B cell (primary cell): ENCODE data around the gene UTP25. TPM values are rescaled to one million over a fixed set of nuclear protein-coding genes. Genes with fewer than 3 reads are reported as not detected.
A peak's percentile ranks its signal among the peaks of the same experiment; 100 is the strongest.

Source experiments
- ATAC-seq: fragments of 200-7000 bp; cut with Tn5 transposase; one replicate; pipeline ENCODE4 v1.10.0; 2021; ENCODE audit warnings: low read depth, mild to moderate bottlenecking, moderate number of reproducible peaks, moderate library complexity
- CTCF ChIA-PET: fragments of 350-600 bp; sonication (Branson Sonifier 250); formaldehyde crosslinking; loops from one replicate; lab custom pipeline; 2021; ENCODE audit warnings: antibody characterized with exemption, inconsistent platforms; lab: Charles Lee
- POLR2A ChIA-PET: fragments of 350-600 bp; sonication (Branson Sonifier 250); formaldehyde crosslinking; loops from one replicate; lab custom pipeline; 2021; ENCODE audit warnings: antibody characterized with exemption; lab: Charles Lee
- DNase-seq: peaks from one replicate; pipeline ENCODE4 v3.0.0; 2013
- H2AFZ ChIP-seq: 2 replicates; pipeline ENCODE4 v1.6.1; 2012; ENCODE audit warnings: mild to moderate bottlenecking, low read depth, low read length; ENCODE audit not compliant: insufficient read depth, poor library complexity, severe bottlenecking
- H3K27ac ChIP-seq, 2 donors: 1 replicate in 1 of 2; 2 replicates in 1 of 2; pipeline ENCODE4 v1.5.1; 2012 to 2013; ENCODE audit warnings: low read length in 2 of 2, mild to moderate bottlenecking in 2 of 2, moderate library complexity in 1 of 2
- H3K27me3 ChIP-seq, 4 experiments: fragments of 200-600 bp in 1 of 4; sonication (generic) in 1 of 4; replicated peaks in 1 of 4; 1 replicate in 2 of 4; 2 replicates in 2 of 4; pipeline versions ENCODE4 v1.6.1 to v1.7.0; 2013 to 2016; ENCODE audit warnings: low read length in 3 of 4, mild to moderate bottlenecking in 2 of 4, mixed read lengths in 1 of 4, moderate library complexity in 1 of 4; ENCODE audit not compliant: insufficient read depth in 4 of 4, control insufficient read depth in 3 of 4; ENCODE audit errors: control extremely low read depth in 1 of 4
- H3K36me3 ChIP-seq, 2 experiments: replicated peaks in 1 of 2; 1 replicate in 1 of 2; 2 replicates in 1 of 2; pipeline versions ENCODE4 v1.6.1 to v1.7.1; 2013; ENCODE audit warnings: low read length in 1 of 2; ENCODE audit not compliant: insufficient read depth in 2 of 2, control insufficient read depth in 1 of 2; ENCODE audit errors: control extremely low read depth in 1 of 2, extremely low read depth in 1 of 2
- H3K4me1 ChIP-seq, 2 donors: fragments of 200-600 bp in 1 of 2; sonication (generic) in 1 of 2; 1 replicate in 1 of 2; 2 replicates in 1 of 2; pipeline versions ENCODE4 v1.5.1 to v1.6.1; 2013 to 2017; ENCODE audit warnings: low read length in 2 of 2; ENCODE audit not compliant: control insufficient read depth in 2 of 2, insufficient read depth in 2 of 2
- H3K4me2 ChIP-seq: replicated peaks from 2 replicates; pipeline ENCODE3; 2012; ENCODE audit warnings: mild to moderate bottlenecking, low read depth, low read length; ENCODE audit not compliant: poor library complexity, severe bottlenecking
- H3K4me3 ChIP-seq, 5 experiments: fragments of 200-600 bp in 1 of 5; sonication (generic) in 1 of 5; 1 replicate in 3 of 5; 2 replicates in 2 of 5; pipeline versions ENCODE4 v1.5.1 to v1.7.0; 2011 to 2016; ENCODE audit warnings: low read length in 4 of 5, mild to moderate bottlenecking in 4 of 5, low read depth in 2 of 5, control low read depth in 1 of 5, moderate library complexity in 1 of 5; ENCODE audit not compliant: insufficient read depth in 1 of 5; ENCODE audit errors: control extremely low read depth in 1 of 5, extremely low read depth in 1 of 5
- H3K79me2 ChIP-seq: fragments of 200-600 bp; sonication (generic); one replicate; pipeline ENCODE4 v1.6.0; 2016; ENCODE audit warnings: low read length; ENCODE audit not compliant: control insufficient read depth, insufficient read depth
- H3K9ac ChIP-seq: fragments of 200-600 bp; sonication (generic); 2 replicates; pipeline ENCODE4 v1.6.1; 2017; ENCODE audit warnings: mild to moderate bottlenecking, low read length, moderate library complexity
- H3K9me3 ChIP-seq, 3 donors: one replicate each; pipeline versions ENCODE4 v1.6.1 to v1.7.1; 2013; ENCODE audit warnings: low read length in 2 of 3; ENCODE audit not compliant: control insufficient read depth in 2 of 3, insufficient read depth in 1 of 3; ENCODE audit errors: control extremely low read depth in 1 of 3
- H4K20me1 ChIP-seq: 2 replicates; pipeline ENCODE4 v1.6.0; 2012; ENCODE audit warnings: mild to moderate bottlenecking, low read length; ENCODE audit not compliant: insufficient read depth, control insufficient read depth, poor library complexity, severe bottlenecking
- H3K27ac Mint-ChIP-seq: one replicate; pipeline ENCODE4 v1.8.0; 2021; ENCODE audit warnings: mixed read lengths
- H3K27me3 Mint-ChIP-seq: one replicate; pipeline ENCODE4 v1.8.0; 2021; ENCODE audit warnings: mixed read lengths
- H3K4me1 Mint-ChIP-seq: one replicate; pipeline ENCODE4 v1.8.0; 2021; ENCODE audit warnings: mixed read lengths
- H3K4me3 Mint-ChIP-seq: one replicate; pipeline ENCODE4 v1.8.0; 2021; ENCODE audit warnings: mixed read lengths
- H3K9me3 Mint-ChIP-seq: one replicate; pipeline ENCODE4 v1.8.0; 2022; ENCODE audit warnings: mixed read lengths; ENCODE audit not compliant: insufficient read depth
- CTCF ChIP-seq: fragments of 200-600 bp; IDR thresholded peaks from one replicate; pipeline ENCODE4 v1.8.0; 2022; ENCODE audit warnings: antibody characterized with exemption, mild to moderate bottlenecking
- EZH2 ChIP-seq: IDR thresholded peaks from 2 replicates; pipeline ENCODE4 v1.6.1; 2012; ENCODE audit warnings: borderline replicate concordance, low read depth, mild to moderate bottlenecking, moderate library complexity, low read length; ENCODE audit not compliant: insufficient read depth, poor library complexity, severe bottlenecking
- WGBS: methylation state at CpG from one replicate; pipeline ENCODE4 v1.1.5; 2013; ENCODE audit warnings: missing lambda C conversion rate; ENCODE audit not compliant: insufficient coverage; 5-methylcytosine and 5-hydroxymethylcytosine counted together
- intact Hi-C: fragments of 100-400 bp; cut with micrococcal nuclease; formaldehyde crosslinking; loops from one replicate; pipeline ENCODE4 v1.10.0; 2022
- polyA plus RNA-seq: library from polyadenylated mRNA; depleted of rRNA; stranded (reverse); fragments of >200 nt; gene quantifications from 2 replicates; pipeline ENCODE4 v1.2.3, GENCODE V29; 2012
- total RNA-seq, 2 donors: library from RNA; stranded (reverse); fragments of 120-200 nt in 1 of 2; gene quantifications; 1 replicate in 1 of 2; 2 replicates in 1 of 2; pipeline versions ENCODE4 v1.2.3 to v1.2.4, GENCODE V29; 2013 to 2022

UTP25 gene
- total and polyA plus RNA-seq, 2 donors (not counting 1 experiment from before 2014, with no cell fraction given): 6.2 to 16.6 TPM

DNA sequence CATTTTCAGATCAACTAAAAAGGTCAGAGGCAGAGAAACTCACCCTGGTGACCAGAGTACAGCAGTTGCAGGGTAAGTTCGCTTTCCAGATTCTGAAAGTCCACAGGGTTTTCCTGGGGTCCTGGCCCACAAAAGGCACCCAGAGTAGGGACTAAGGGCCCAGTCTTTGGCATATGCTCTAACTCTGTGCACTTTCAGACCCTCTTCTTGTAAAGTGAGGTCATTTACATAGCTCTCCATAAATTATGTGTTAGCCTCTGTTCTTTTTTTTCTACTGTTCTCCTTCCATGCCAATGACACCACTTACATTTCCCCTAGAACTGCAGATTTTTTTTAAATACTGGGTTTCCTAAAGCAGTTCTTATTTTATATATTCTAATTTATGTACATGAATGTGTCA, 49.7 kb upstream of the UTP25 start:
- no peak overlapping the region for H3K9ac ChIP-seq
- H3K9me3 ChIP-seq: no peaks in the 10 kb centered on the region
- H3K4me3 ChIP-seq: no peak overlapping the region
- Mint-ChIP-seq H3K9me3 (no peaks in the 10 kb centered on the region), H3K27ac (no peak overlapping the region), H3K27me3 (no peaks in the 10 kb centered on the region), H3K4me3 (no peak overlapping the region), H3K4me1 (peaks cover 7% of the 10 kb centered on the region)
- no peak for TF ChIP-seq EZH2
- DNase-seq (no peak), ATAC-seq (no peak)
- peaks cover 25% of the 10 kb centered on the region for H3K79me2 ChIP-seq
- 100% methylated on average over 1 of the region's 1 CpG for WGBS
- no peaks in the 10 kb centered on the region for H3K27me3 ChIP-seq
- POLR2A ChIA-PET: no interaction called here
- peaks cover 13% of the 10 kb centered on the region for H4K20me1 ChIP-seq
- intact Hi-C loops: no loop called here
- peaks cover 31 to 34% of the 10 kb centered on the region in 2 donors for H3K4me1 ChIP-seq
- H3K36me3 ChIP-seq: peaks cover 8 to 93% of the 10 kb centered on the region in 2 experiments
- H2AFZ ChIP-seq: no peak overlapping the region
- CTCF ChIA-PET: interaction anchor here (1.2 kb wide), 1 partner anchor 8 kb away, joined by 3 read pairs; no protein-coding TSS in a partner anchor
- peak overlapping the region in 1 of 2 donors; percentile 63 for H3K27ac ChIP-seq
- H3K4me2 ChIP-seq: no peak overlapping the region

DNA sequence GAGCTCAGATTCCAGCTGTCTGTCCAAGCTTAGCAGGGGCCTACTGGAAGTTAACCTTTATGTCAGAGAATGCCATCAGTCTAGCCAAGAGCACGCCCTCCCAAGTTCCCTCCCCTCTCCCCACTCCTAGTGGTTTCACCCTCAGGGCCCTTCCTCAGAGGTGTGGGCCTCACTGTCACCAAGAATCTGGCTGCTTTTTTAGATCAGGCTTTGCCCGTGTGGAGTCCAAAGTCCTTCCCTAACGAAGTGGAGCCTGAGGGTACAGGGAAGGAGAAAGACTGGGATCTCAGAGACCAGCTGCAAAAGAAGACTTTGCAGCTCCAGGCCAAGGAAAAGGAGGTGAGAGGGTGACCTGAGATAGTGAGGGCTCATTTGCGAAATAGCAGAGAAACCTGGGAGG, 47.5 kb upstream of the UTP25 start:
- Histone ChIP-seq H3K27ac (peak overlapping the region in 1 of 2 donors; percentile 8), H3K36me3 (peaks cover 8 to 75% of the 10 kb centered on the region in 2 experiments)

More for the DNA sequence above, 47.5 kb upstream of the UTP25 start:
- Histone ChIP-seq H2AFZ (no peak overlapping the region), H3K27me3 (no peaks in the 10 kb centered on the region), H4K20me1 (peaks cover 6% of the 10 kb centered on the region), H3K4me1 (peaks cover 23 to 31% of the 10 kb centered on the region in 2 donors), H3K4me2 (no peak overlapping the region), H3K79me2 (peaks cover 19% of the 10 kb centered on the region), H3K9ac (no peak overlapping the region), H3K4me3 (no peak overlapping the region), H3K9me3 (peaks cover 0 to 3% (median 0%) of the 10 kb centered on the region in 3 donors)
- POLR2A ChIA-PET: no interaction called here
- WGBS: 94% methylated on average over 2 of the region's 4 CpGs
- CTCF ChIA-PET: interaction anchor here (1.1 kb wide), 1 partner anchor 11 kb away, joined by 3 read pairs; no protein-coding TSS in a partner anchor
- Mint-ChIP-seq H3K9me3 (peaks cover 2% of the 10 kb centered on the region), H3K27ac (peak overlapping the region; percentile 38), H3K4me1 (peaks cover 27% of the 10 kb centered on the region), H3K27me3 (no peaks in the 10 kb centered on the region), H3K4me3 (no peak overlapping the region)
- intact Hi-C loops: no loop called here
- TF ChIP-seq CTCF (no peak), EZH2 (no peak)
- ATAC-seq (no peak), DNase-seq (no peak)
